GM12801 (cell line): Measurements from ENCODE around the gene INPP4A.

ENCODE experiments used
- CTCF ChIP-seq: IDR thresholded peaks from one replicate; pipeline ENCODE4 v1.5.1; 2011; ENCODE audit warnings: control low read depth; ENCODE audit not compliant: insufficient read length; ENCODE audit errors: extremely low read depth

Gene INPP4A

GRCh38 chr2:98460573-98461497 lies 16.2 kb downstream of the INPP4A start:
- no peak for TF ChIP-seq CTCF

DNA sequence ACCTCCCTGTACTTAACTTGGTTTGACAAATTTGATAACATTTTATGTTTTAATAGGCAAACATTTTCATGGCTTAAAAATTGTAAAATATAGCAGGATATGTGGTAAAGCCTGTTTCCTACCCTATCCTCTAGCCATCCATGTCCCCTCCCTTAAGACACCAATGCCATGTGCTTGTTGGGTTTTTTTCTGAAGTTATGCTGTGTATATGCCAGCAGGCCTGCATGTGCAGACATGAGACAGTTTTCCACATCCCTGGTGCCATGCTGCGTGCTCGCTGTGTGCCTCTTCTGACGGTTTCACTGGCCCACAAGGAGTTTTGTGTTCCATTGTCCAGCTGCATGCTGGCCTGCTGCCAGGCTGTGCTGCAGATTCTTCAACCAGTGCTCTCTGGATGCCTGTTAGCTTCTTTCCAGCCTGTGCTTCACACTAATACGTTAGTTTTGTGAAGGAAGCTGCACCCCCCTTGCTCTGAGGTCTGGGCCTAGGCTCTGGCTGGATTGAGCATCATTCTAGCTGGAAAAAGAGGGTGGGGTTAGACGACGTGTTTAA lies 16.9 kb downstream of the INPP4A start:
- TF ChIP-seq CTCF: no peak

GRCh38 chr2:98463081-98463481 lies 18.4 kb downstream of the INPP4A start:
- TF ChIP-seq CTCF: no peak

- TF ChIP-seq CTCF: no peak
These were observed 18.9 kb downstream of the INPP4A start for GRCh38 chr2:98463551-98463971.

- TF ChIP-seq CTCF: no peak
These were observed 19.5 kb downstream of the INPP4A start for GRCh38 chr2:98463988-98464771.

GRCh38 chr2:98464772-98465310 lies 20.2 kb downstream of the INPP4A start:
- TF ChIP-seq CTCF: no peak

- no peak for TF ChIP-seq CTCF
These were observed 21.0 kb downstream of the INPP4A start for GRCh38 chr2:98465456-98466226.
